Measurements from ENCODE around the gene SORL1-AS1.

SORL1-AS1 gene

DNA sequence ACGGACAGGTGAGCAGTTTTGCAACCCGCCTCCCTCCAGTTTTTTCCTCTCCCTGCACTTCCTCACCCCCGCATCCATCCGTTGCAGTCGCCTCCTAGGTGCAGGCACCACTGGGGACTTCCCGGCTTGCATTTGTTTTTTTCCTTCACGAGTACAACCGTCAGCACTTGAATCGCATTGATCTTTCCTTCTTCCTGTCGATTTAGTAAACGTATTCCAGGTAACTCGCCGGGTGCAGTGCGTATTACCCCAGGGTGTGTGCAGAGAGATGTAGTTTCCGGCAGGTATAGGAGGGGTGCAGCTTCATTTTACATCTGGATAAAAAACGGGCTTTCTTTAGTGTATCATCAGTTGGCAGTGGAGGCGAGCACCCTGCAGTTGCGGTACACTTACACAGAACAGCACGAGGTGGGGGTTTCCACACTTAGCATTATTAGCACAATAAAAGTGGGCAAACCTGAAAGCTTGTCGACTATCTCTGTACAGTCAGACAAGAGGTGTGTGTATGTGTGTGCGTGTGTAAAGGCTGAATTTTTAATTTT is at the start of gene SORL1-AS1:
Gene SORL1-AS1 (minus strand): TSS at position 359 of the 542 bp plus-strand sequence.
- Mint-ChIP-seq H3K27me3 (peaks cover 22% of the 10 kb centered on the region), H3K4me3 (ENCODE audit: low read depth) (peak within 1 kb of the TSS; percentile 95), H3K27ac (peak within 1 kb of the TSS; percentile 95), H3K4me1 (ENCODE audit: low read depth) (peaks cover 18% of the 10 kb centered on the region), H3K9me3 (ENCODE audit: low read depth) (no peaks in the 10 kb centered on the region), H3K36me3 (ENCODE audit: insufficient read depth) (no peaks in the 10 kb centered on the region)
- DNase-seq (ENCODE audit: low spot score, unreplicated experiment), result no peak
- TF ChIP-seq, protein P1, sequence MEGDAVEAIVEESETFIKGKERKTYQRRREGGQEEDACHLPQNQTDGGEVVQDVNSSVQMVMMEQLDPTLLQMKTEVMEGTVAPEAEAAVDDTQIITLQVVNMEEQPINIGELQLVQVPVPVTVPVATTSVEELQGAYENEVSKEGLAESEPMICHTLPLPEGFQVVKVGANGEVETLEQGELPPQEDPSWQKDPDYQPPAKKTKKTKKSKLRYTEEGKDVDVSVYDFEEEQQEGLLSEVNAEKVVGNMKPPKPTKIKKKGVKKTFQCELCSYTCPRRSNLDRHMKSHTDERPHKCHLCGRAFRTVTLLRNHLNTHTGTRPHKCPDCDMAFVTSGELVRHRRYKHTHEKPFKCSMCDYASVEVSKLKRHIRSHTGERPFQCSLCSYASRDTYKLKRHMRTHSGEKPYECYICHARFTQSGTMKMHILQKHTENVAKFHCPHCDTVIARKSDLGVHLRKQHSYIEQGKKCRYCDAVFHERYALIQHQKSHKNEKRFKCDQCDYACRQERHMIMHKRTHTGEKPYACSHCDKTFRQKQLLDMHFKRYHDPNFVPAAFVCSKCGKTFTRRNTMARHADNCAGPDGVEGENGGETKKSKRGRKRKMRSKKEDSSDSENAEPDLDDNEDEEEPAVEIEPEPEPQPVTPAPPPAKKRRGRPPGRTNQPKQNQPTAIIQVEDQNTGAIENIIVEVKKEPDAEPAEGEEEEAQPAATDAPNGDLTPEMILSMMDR (IDR thresholded peaks at IDR 0.05; ENCODE audit: unreplicated experiment), result no peak

DNA sequence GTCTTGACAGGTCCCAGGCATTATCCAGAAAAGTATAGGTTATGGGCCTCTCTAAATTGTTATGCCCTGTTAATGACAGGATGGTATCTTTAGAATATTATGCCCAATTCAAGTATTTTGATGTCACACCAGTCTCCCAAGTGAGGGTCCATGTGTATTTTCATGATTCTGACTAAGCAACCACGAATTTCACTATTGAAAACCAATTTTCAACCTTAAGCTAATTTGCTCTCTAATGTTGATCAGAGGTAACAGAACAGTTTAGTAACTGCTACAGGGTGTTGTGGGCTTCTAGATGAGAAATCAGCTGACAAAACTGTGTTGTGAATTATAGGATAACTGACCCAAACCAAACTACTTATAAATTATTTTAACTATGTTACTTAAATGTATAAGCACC is 48.0 kb upstream of the SORL1-AS1 start:
- H3K4me3 Mint-ChIP-seq (ENCODE audit: low read depth), result no peak overlapping the region
- H3K4me1 Mint-ChIP-seq (ENCODE audit: low read depth), result peaks cover 6% of the 10 kb centered on the region
- H3K36me3 Mint-ChIP-seq (ENCODE audit: insufficient read depth), result peaks cover 50% of the 10 kb centered on the region

DNA sequence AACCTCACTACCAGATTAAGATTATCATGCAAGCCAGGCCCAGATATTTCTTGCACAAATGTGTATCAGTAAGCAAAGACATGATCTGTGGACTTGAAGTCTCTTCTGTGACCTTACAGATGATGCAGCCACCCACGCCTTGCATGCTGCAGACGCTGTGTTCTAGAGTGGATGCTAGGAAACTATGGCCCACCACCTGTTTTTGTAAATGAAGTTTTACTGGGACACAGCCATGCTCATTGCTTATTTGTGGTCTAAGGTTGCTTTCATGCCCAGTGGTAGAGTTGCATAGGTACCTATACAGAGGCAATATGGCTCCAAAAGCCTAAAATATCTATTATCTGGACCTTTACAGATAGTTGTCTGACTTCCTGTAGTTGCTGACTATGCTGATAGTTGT is 47.5 kb upstream of the SORL1-AS1 start:
- Mint-ChIP-seq H3K4me3 (ENCODE audit: low read depth) (no peak overlapping the region), H3K36me3 (ENCODE audit: insufficient read depth) (peaks cover 46% of the 10 kb centered on the region), H3K9me3 (ENCODE audit: low read depth) (peaks cover 10% of the 10 kb centered on the region), H3K4me1 (ENCODE audit: low read depth) (peaks cover 6% of the 10 kb centered on the region), H3K27ac (no peak overlapping the region), H3K27me3 (no peaks in the 10 kb centered on the region)
- DNase-seq (ENCODE audit: low spot score, unreplicated experiment), result no peak
- TF ChIP-seq, protein P1 (IDR thresholded peaks at IDR 0.05; ENCODE audit: unreplicated experiment), result no peak

More for the DNA sequence above, 48.0 kb upstream of the SORL1-AS1 start:
- DNase-seq (ENCODE audit: low spot score, unreplicated experiment), result no peak
- peaks cover 15% of the 10 kb centered on the region for H3K9me3 Mint-ChIP-seq (ENCODE audit: low read depth)
- no peaks in the 10 kb centered on the region for H3K27me3 Mint-ChIP-seq
- TF ChIP-seq, protein P1 (IDR thresholded peaks at IDR 0.05; ENCODE audit: unreplicated experiment), result no peak
- no peak overlapping the region for H3K27ac Mint-ChIP-seq

DNA sequence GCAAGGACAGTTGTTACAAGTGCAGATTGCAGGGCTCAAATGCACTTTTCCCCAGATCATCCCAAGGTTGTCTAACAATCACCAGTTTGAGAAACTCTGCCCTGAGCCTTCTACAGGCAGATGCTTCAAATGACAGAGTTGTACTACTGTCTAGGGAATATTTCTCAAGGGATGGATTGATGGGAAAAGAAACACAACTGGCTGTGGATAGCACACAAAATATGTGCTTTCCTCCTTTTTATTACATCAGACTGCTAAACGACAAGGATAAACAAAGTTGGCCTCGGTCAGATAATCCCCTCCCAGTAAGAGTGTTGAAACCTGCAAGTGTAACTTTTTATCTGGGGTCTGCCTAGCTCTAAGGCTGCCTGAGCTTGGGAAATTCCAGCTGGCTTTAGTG is 46.6 kb upstream of the SORL1-AS1 start:
- TF ChIP-seq, protein P1 (IDR thresholded peaks at IDR 0.05; ENCODE audit: unreplicated experiment), result no peak
- Mint-ChIP-seq H3K4me3 (ENCODE audit: low read depth) (no peak overlapping the region), H3K9me3 (ENCODE audit: low read depth) (peaks cover 3% of the 10 kb centered on the region), H3K4me1 (ENCODE audit: low read depth) (peaks cover 6% of the 10 kb centered on the region), H3K36me3 (ENCODE audit: insufficient read depth) (peaks cover 40% of the 10 kb centered on the region), H3K27me3 (no peaks in the 10 kb centered on the region), H3K27ac (no peak overlapping the region)
- DNase-seq (ENCODE audit: low spot score, unreplicated experiment), result no peak

DNA sequence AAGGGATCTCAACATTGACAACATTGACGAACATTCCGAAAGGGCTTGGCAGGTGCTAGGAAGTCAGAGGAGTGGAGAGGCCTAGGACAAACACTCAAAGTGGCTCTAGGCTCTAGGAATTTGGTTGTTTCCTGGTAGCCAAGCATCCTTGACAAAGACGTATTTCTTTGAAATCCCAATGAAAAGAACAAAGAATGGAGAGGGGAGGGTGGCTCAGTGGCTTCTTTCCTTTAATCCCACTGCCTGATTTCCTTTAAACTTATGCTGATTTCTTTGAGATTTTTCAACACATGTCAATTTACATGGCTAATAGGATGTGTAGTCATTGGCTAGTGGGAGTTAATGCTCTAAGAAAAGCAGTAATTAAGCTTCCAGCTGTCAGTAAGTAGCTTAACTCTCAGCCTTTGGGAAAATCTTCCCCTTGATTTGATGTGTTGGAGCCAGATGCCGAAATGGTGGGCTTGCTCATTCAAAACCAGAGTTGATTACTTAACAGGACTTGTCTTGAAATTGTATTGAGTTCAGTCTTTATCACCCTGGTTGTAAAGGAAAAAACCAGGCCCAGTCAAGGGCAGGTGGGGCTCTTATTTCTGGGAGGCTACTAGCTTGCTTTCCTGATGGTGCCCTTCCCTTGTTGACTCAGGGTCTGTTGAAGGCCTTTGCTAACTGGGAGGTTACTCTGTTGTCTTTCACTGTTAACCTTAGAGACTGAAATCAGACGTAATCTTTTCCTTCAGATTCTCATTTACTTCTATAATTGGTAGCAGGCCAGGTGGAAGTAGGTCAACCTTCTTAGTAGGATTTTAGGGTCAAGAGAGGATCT is 44.6 kb upstream of the SORL1-AS1 start:
- H3K27ac Mint-ChIP-seq, result no peak overlapping the region
- H3K27me3 Mint-ChIP-seq, result no peaks in the 10 kb centered on the region

More for the DNA sequence above, 44.6 kb upstream of the SORL1-AS1 start:
- Mint-ChIP-seq H3K4me1 (ENCODE audit: low read depth) (peaks cover 6% of the 10 kb centered on the region), H3K36me3 (ENCODE audit: insufficient read depth) (peaks cover 38% of the 10 kb centered on the region), H3K9me3 (ENCODE audit: low read depth) (peaks cover 3% of the 10 kb centered on the region), H3K4me3 (ENCODE audit: low read depth) (no peak overlapping the region)
- DNase-seq (ENCODE audit: low spot score, unreplicated experiment), result no peak
- TF ChIP-seq, protein P1 (IDR thresholded peaks at IDR 0.05; ENCODE audit: unreplicated experiment), result no peak

Measured in progenitor cell of endocrine pancreas (in vitro differentiated cells).